Suprapubic skin (tissue), 4 donors: Measurements from ENCODE around the gene FABP7. TPM values are rescaled to one million over a fixed set of nuclear protein-coding genes. Genes with fewer than 3 reads are reported as not detected.
"Not testable (repeated sequence)": the region's sequence is repeated elsewhere in the genome, so short reads cannot be mapped to it uniquely, and the experiment has no call there.

Source experiments
- DNase-seq, 2 donors: peaks; one replicate each; pipeline ENCODE4 v3.0.0-alpha.2; 2019; ENCODE audit warnings: low spot score in 2 of 2
- H3K27ac ChIP-seq: fragments of 200-600 bp; sonication (generic); one replicate; pipeline ENCODE4 v1.5.1; 2019
- H3K27me3 ChIP-seq: fragments of 200-600 bp; sonication (generic); one replicate; pipeline ENCODE4 v1.5.1; 2019
- H3K36me3 ChIP-seq: fragments of 200-600 bp; sonication (generic); one replicate; pipeline ENCODE4 v1.5.1; 2019
- H3K4me1 ChIP-seq: fragments of 200-600 bp; sonication (generic); one replicate; pipeline ENCODE4 v1.5.1; 2019
- H3K4me3 ChIP-seq: fragments of 200-600 bp; sonication (generic); one replicate; pipeline ENCODE4 v1.5.1; 2019; ENCODE audit warnings: mild to moderate bottlenecking
- H3K9me3 ChIP-seq: fragments of 200-600 bp; sonication (generic); one replicate; pipeline ENCODE4 v1.5.1; 2019
- EP300 ChIP-seq: sonication (generic); formaldehyde crosslinking; IDR thresholded peaks from one replicate; pipeline ENCODE4 v1.6.1; 2017; ENCODE audit warnings: antibody characterized with exemption
- POLR2A ChIP-seq, 2 donors: fragments of 450-650 bp; IDR thresholded peaks; one replicate each; pipeline ENCODE4 v1.6.1; 2017; ENCODE audit warnings: antibody characterized with exemption in 2 of 2, mild to moderate bottlenecking in 2 of 2, moderate library complexity in 2 of 2
- POLR2AphosphoS5 ChIP-seq, 3 donors: sonication (generic); formaldehyde crosslinking; IDR thresholded peaks; one replicate each; pipeline ENCODE4 v1.6.1; 2017; ENCODE audit warnings: antibody characterized with exemption in 3 of 3
- WGBS: methylation state at CpG from one replicate; pipeline ENCODE4 v1.1.5; 2018; 5-methylcytosine and 5-hydroxymethylcytosine counted together
- total RNA-seq, 4 donors: library from RNA; depleted of rRNA; stranded (reverse); fragments of >200 nt; gene quantifications; one replicate each; pipeline ENCODE4 v1.1.0, GENCODE V29; 2016
- TF ChIP-seq, protein P1 (sequence below), 2 donors: fragments of 200-600 bp in 1 of 2; fragments of 450-650 bp in 1 of 2; sonication (generic) in 1 of 2; IDR thresholded peaks; one replicate each; pipeline ENCODE4 v1.5.1; 2016 to 2019; ENCODE audit warnings: antibody characterized with exemption in 2 of 2, mild to moderate bottlenecking in 1 of 2, moderate library complexity in 1 of 2

The FABP7 gene
- total RNA-seq, 4 donors from 2014 or later = 11.8 to 35.6 (median 22.9) TPM

DNA sequence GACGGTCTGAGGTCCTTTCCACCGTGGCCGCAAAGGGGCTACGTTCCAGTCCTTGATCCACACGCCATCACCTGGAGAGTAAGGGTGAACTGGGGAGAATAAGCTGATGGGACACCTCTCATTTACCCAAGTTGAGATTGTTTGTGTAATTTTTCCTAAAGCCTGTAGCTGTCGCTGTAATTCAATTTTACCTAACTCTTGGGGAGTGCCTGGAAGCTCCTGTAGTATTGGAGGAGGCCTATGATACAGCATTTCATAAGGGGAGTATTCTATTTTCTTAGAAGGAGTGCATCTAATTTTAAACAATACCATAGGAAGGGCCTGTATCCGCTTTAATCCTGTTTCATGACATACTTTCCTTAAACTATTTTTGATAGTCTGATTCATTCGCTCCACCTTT, 35.3 kb upstream of the FABP7 start:
- H3K27me3 ChIP-seq, H3K4me1 ChIP-seq, DNase-seq, H3K9me3 ChIP-seq, H3K4me3 ChIP-seq, H3K27ac ChIP-seq, H3K36me3 ChIP-seq: not testable (repeated sequence)
- WGBS = 32% methylated on average over 7 of the region's 8 CpGs
- TF ChIP-seq, protein P1, sequence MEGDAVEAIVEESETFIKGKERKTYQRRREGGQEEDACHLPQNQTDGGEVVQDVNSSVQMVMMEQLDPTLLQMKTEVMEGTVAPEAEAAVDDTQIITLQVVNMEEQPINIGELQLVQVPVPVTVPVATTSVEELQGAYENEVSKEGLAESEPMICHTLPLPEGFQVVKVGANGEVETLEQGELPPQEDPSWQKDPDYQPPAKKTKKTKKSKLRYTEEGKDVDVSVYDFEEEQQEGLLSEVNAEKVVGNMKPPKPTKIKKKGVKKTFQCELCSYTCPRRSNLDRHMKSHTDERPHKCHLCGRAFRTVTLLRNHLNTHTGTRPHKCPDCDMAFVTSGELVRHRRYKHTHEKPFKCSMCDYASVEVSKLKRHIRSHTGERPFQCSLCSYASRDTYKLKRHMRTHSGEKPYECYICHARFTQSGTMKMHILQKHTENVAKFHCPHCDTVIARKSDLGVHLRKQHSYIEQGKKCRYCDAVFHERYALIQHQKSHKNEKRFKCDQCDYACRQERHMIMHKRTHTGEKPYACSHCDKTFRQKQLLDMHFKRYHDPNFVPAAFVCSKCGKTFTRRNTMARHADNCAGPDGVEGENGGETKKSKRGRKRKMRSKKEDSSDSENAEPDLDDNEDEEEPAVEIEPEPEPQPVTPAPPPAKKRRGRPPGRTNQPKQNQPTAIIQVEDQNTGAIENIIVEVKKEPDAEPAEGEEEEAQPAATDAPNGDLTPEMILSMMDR (IDR thresholded peaks at IDR 0.05) = peak in 1 of 2 donors; percentile 7

DNA sequence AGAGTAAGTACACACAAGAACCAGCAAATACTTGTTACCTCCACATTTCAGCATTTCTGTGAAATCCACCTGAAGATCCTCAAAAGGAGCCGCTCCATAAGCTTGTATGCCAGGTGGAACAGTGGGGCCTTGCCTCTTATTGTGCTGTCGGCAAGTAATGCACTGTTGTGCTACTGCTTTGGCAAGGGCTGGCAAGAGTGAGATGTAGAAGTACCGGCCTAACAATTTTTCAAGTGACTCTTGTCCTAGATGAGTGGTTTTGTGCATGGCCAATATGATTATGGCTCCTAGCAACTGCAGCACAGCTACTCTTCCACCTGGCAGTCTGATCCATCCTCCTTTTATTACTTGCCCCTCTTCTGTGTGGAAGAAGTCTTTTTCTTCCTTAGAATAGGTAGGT, 34.7 kb upstream of the FABP7 start:
- H3K36me3 ChIP-seq, H3K27me3 ChIP-seq, H3K9me3 ChIP-seq, H3K27ac ChIP-seq, H3K4me3 ChIP-seq, H3K4me1 ChIP-seq, DNase-seq: not testable (repeated sequence)
- 88% methylated on average over 3 of the region's 3 CpGs for WGBS

GRCh38 chr6:122746688-122747087, 32.8 kb upstream of the FABP7 start:
- no peaks in the 10 kb centered on the region for H3K36me3 ChIP-seq
- H3K4me3 ChIP-seq = no peak overlapping the region
- H3K27ac ChIP-seq = no peak overlapping the region
- no peaks in the 10 kb centered on the region for H3K27me3 ChIP-seq
- no peaks in the 10 kb centered on the region for H3K9me3 ChIP-seq
- 93% methylated on average over 9 of the region's 9 CpGs for WGBS
- DNase-seq = no peak
- no peak for TF ChIP-seq EP300
- TF ChIP-seq POLR2A (IDR thresholded peaks at IDR 0.05) = no peak
- TF ChIP-seq POLR2AphosphoS5 (IDR thresholded peaks at IDR 0.05) = no peak
- TF ChIP-seq, protein P1 (IDR thresholded peaks at IDR 0.05) = no peak
- H3K4me1 ChIP-seq = no peaks in the 10 kb centered on the region

- no peak overlapping the region for H3K27ac ChIP-seq
- no peak overlapping the region for H3K4me3 ChIP-seq
- no peak for DNase-seq
- H3K36me3 ChIP-seq = no peaks in the 10 kb centered on the region
- H3K9me3 ChIP-seq = no peaks in the 10 kb centered on the region
- WGBS = 87% methylated on average over 10 of the region's 10 CpGs
- no peaks in the 10 kb centered on the region for H3K27me3 ChIP-seq
- TF ChIP-seq EP300 = no peak
- no peak for TF ChIP-seq POLR2AphosphoS5 (IDR thresholded peaks at IDR 0.05)
- TF ChIP-seq, protein P1 (IDR thresholded peaks at IDR 0.05) = no peak
- TF ChIP-seq POLR2A (IDR thresholded peaks at IDR 0.05) = no peak
- no peaks in the 10 kb centered on the region for H3K4me1 ChIP-seq
Measured at GRCh38 chr6:122747573-122747972, 31.9 kb upstream of the FABP7 start.

GRCh38 chr6:122748945-122749344, 30.6 kb upstream of the FABP7 start:
- not testable (repeated sequence) for H3K27me3 ChIP-seq, DNase-seq, H3K4me1 ChIP-seq, H3K9me3 ChIP-seq, H3K4me3 ChIP-seq, H3K27ac ChIP-seq, H3K36me3 ChIP-seq
- WGBS = 40% methylated on average over 5 of the region's 5 CpGs

GRCh38 chr6:122749451-122750050, 30.0 kb upstream of the FABP7 start:
- Histone ChIP-seq H3K4me3 (no peak overlapping the region), H3K27me3 (no peaks in the 10 kb centered on the region), H3K36me3 (no peaks in the 10 kb centered on the region), H3K4me1 (no peaks in the 10 kb centered on the region), H3K9me3 (no peaks in the 10 kb centered on the region), H3K27ac (no peak overlapping the region)
- WGBS = 85% methylated on average over 4 of the region's 4 CpGs
- TF ChIP-seq POLR2AphosphoS5 (IDR thresholded peaks at IDR 0.05) (no peak), EP300 (no peak), POLR2A (IDR thresholded peaks at IDR 0.05) (no peak)
- TF ChIP-seq, protein P1 (IDR thresholded peaks at IDR 0.05) = no peak
- no peak for DNase-seq
